PC-3 (cell line): ENCODE results near the gene TBX20. TPM values are rescaled to one million over a fixed set of nuclear protein-coding genes. Genes with fewer than 3 reads are reported as not detected.
"Not testable (repeated sequence)": the region's sequence is repeated elsewhere in the genome, so short reads cannot be mapped to it uniquely, and the experiment has no call there.

ENCODE experiments used
- ATAC-seq: fragments of 200-7000 bp; cut with Tn5 transposase; 2 replicates; pipeline ENCODE4 v1.9.1; 2020; ENCODE audit warnings: mild to moderate bottlenecking, moderate library complexity
- BruUV-seq: library from RNA; stranded (reverse); fragments of 400-500 nt; replicated peaks from 2 replicates; lab custom pipeline; 2021; lab: Mats Ljungman, UMichigan
- CTCF ChIA-PET: fragments of 300-600 bp; sonication (Branson Sonifier 250); formaldehyde crosslinking; loops from one replicate; lab custom pipeline; 2022; ENCODE audit warnings: antibody characterized with exemption; lab: Charles Lee
- POLR2A ChIA-PET: fragments of 300-600 bp; sonication (Branson Sonifier 250); formaldehyde crosslinking; loops from one replicate; lab custom pipeline; 2022; ENCODE audit warnings: antibody characterized with exemption; ENCODE audit not compliant: unreplicated experiment; lab: Charles Lee
- DNase-seq: peaks from one replicate; pipeline ENCODE4 v3.0.0-alpha.2; 2015
- H2AFZ ChIP-seq: fragments of 300-600 bp; sonication (generic); 2 replicates; pipeline ENCODE4 v1.6.0; 2016; ENCODE audit warnings: antibody characterized with exemption, low read length
- H3F3A ChIP-seq: fragments of 300-600 bp; sonication (generic); one replicate; pipeline ENCODE4 v1.6.0; 2017; ENCODE audit warnings: antibody characterized with exemption, low read length, control low read depth, mild to moderate bottlenecking; ENCODE audit not compliant: unreplicated experiment
- H3K27ac ChIP-seq: fragments of 300-600 bp; sonication (generic); 2 replicates; pipeline ENCODE4 v1.5.1; 2016; ENCODE audit warnings: mild to moderate bottlenecking, low read length
- H3K27me3 ChIP-seq: fragments of 300-600 bp; sonication (generic); 2 replicates; pipeline ENCODE4 v1.6.1; 2016; ENCODE audit warnings: low read length, mixed read lengths
- H3K36me3 ChIP-seq: fragments of 300-600 bp; sonication (generic); 2 replicates; pipeline ENCODE4 v1.6.1; 2016; ENCODE audit warnings: low read depth, mixed run types, low read length, mixed read lengths
- H3K4me1 ChIP-seq: fragments of 300-600 bp; sonication (generic); 2 replicates; pipeline ENCODE4 v1.5.1; 2016; ENCODE audit warnings: low read length; ENCODE audit not compliant: insufficient read depth
- H3K4me2 ChIP-seq: fragments of 300-600 bp; sonication (generic); 2 replicates; pipeline ENCODE4 v1.6.0; 2016; ENCODE audit warnings: low read length
- H3K4me3 ChIP-seq: fragments of 300-600 bp; sonication (generic); 2 replicates; pipeline ENCODE4 v1.5.1; 2016; ENCODE audit warnings: mild to moderate bottlenecking, low read length, mixed read lengths
- H3K79me2 ChIP-seq: fragments of 300-600 bp; sonication (generic); 2 replicates; pipeline ENCODE4 v1.6.1; 2017; ENCODE audit warnings: low read length, mixed read lengths
- H3K9ac ChIP-seq: fragments of 300-600 bp; sonication (generic); 2 replicates; pipeline ENCODE4 v1.6.0; 2016; ENCODE audit warnings: mild to moderate bottlenecking, low read length
- H3K9me2 ChIP-seq: fragments of 300-600 bp; sonication (generic); replicated peaks from 2 replicates; pipeline ENCODE4 v1.6.1; 2016; ENCODE audit warnings: mixed run types, low read length, mixed read lengths
- H3K9me3 ChIP-seq: fragments of 300-600 bp; sonication (generic); 2 replicates; pipeline ENCODE4 v1.6.1; 2016; ENCODE audit warnings: low read length, mixed read lengths
- H4K20me1 ChIP-seq: fragments of 300-600 bp; sonication (generic); 2 replicates; pipeline ENCODE4 v1.6.1; 2016; ENCODE audit warnings: low read length, mixed read lengths
- intact Hi-C: fragments of 100-400 bp; cut with micrococcal nuclease; formaldehyde crosslinking; loops from 2 replicates; pipeline ENCODE4 v1.9.0; 2023
- total RNA-seq: library from RNA; depleted of rRNA; stranded (reverse); fragments of >200 nt; gene quantifications from 2 replicates; pipeline ENCODE4 v1.2.3, GENCODE V29; 2014

TBX20 gene
- total RNA-seq, 1 experiment from 2014 or later: 0.47 TPM

GRCh38 chr7:35220176-35220575 lies 33.7 kb downstream of the TBX20 start:
- intact Hi-C loops, H3K36me3 ChIP-seq, H3K27me3 ChIP-seq, H3K4me3 ChIP-seq, H3K9ac ChIP-seq, BruUV-seq, CTCF ChIA-PET, H3K9me3 ChIP-seq, H3K79me2 ChIP-seq, H3K27ac ChIP-seq, POLR2A ChIA-PET, H3K4me1 ChIP-seq, H3K9me2 ChIP-seq, DNase-seq, H3K4me2 ChIP-seq, H2AFZ ChIP-seq, ATAC-seq, H3F3A ChIP-seq, H4K20me1 ChIP-seq: not testable (repeated sequence)

- H3K36me3 ChIP-seq, H3F3A ChIP-seq, H4K20me1 ChIP-seq, H3K79me2 ChIP-seq, H3K4me2 ChIP-seq, intact Hi-C loops, BruUV-seq, H3K4me3 ChIP-seq, H3K27me3 ChIP-seq, H3K4me1 ChIP-seq, H3K9me2 ChIP-seq, ATAC-seq, POLR2A ChIA-PET, DNase-seq, CTCF ChIA-PET, H3K9ac ChIP-seq, H3K27ac ChIP-seq, H3K9me3 ChIP-seq, H2AFZ ChIP-seq: not testable (repeated sequence)
Observed at GRCh38 chr7:35216033-35216432, 37.9 kb downstream of the TBX20 start.

GRCh38 chr7:35215063-35215462 lies 38.8 kb downstream of the TBX20 start:
- intact Hi-C loops: not testable (repeated sequence)

GRCh38 chr7:35206924-35207323 lies 47.0 kb downstream of the TBX20 start:
- H3K27ac ChIP-seq, H3K79me2 ChIP-seq, BruUV-seq, CTCF ChIA-PET, intact Hi-C loops, H3K4me1 ChIP-seq, H3K9me3 ChIP-seq, H3K4me2 ChIP-seq, H3K4me3 ChIP-seq, DNase-seq, ATAC-seq, H4K20me1 ChIP-seq, H3K27me3 ChIP-seq, H3K9me2 ChIP-seq, H3K36me3 ChIP-seq, H3K9ac ChIP-seq, H3F3A ChIP-seq, H2AFZ ChIP-seq, POLR2A ChIA-PET: not testable (repeated sequence)

More at GRCh38 chr7:35215063-35215462, 38.8 kb downstream of the TBX20 start:
- H3F3A ChIP-seq, H3K4me1 ChIP-seq, H3K9me2 ChIP-seq, H3K27ac ChIP-seq, H3K9me3 ChIP-seq, H3K9ac ChIP-seq, H3K4me2 ChIP-seq, H3K4me3 ChIP-seq, ATAC-seq, H2AFZ ChIP-seq, H4K20me1 ChIP-seq, POLR2A ChIA-PET, H3K36me3 ChIP-seq, CTCF ChIA-PET, DNase-seq, BruUV-seq, H3K27me3 ChIP-seq, H3K79me2 ChIP-seq: not testable (repeated sequence)

GRCh38 chr7:35204850-35205249 lies 49.0 kb downstream of the TBX20 start:
- not testable (repeated sequence) for BruUV-seq, H3K4me1 ChIP-seq

GRCh38 chr7:35204031-35204430 lies 49.9 kb downstream of the TBX20 start:
- H3F3A ChIP-seq, H4K20me1 ChIP-seq, DNase-seq, ATAC-seq, H3K36me3 ChIP-seq, H3K4me3 ChIP-seq, intact Hi-C loops, H3K4me2 ChIP-seq, H3K9me2 ChIP-seq, POLR2A ChIA-PET, H3K27me3 ChIP-seq, H3K9ac ChIP-seq, H3K27ac ChIP-seq, BruUV-seq, H3K79me2 ChIP-seq, CTCF ChIA-PET, H3K9me3 ChIP-seq, H3K4me1 ChIP-seq, H2AFZ ChIP-seq: not testable (repeated sequence)

More at GRCh38 chr7:35204850-35205249, 49.0 kb downstream of the TBX20 start:
- intact Hi-C loops, H4K20me1 ChIP-seq, H3K79me2 ChIP-seq, H3K9ac ChIP-seq, H3K27me3 ChIP-seq, H3K4me3 ChIP-seq, POLR2A ChIA-PET, H3K9me2 ChIP-seq, H2AFZ ChIP-seq, H3K4me2 ChIP-seq, H3K9me3 ChIP-seq, H3F3A ChIP-seq, H3K27ac ChIP-seq, CTCF ChIA-PET, ATAC-seq, DNase-seq, H3K36me3 ChIP-seq: not testable (repeated sequence)

GRCh38 chr7:35202353-35202752 lies 51.5 kb downstream of the TBX20 start:
- CTCF ChIA-PET, POLR2A ChIA-PET, H3K27ac ChIP-seq, H3K9me3 ChIP-seq, DNase-seq, H3K4me3 ChIP-seq, H4K20me1 ChIP-seq, H3K4me2 ChIP-seq, H3K36me3 ChIP-seq, H3K4me1 ChIP-seq, H3K9me2 ChIP-seq, intact Hi-C loops, H3F3A ChIP-seq, H2AFZ ChIP-seq, BruUV-seq, H3K27me3 ChIP-seq, H3K79me2 ChIP-seq, ATAC-seq, H3K9ac ChIP-seq: not testable (repeated sequence)
